Measurements from ENCODE around the gene TMEM98.
"Not testable (repeated sequence)": the region's sequence is repeated elsewhere in the genome, so short reads cannot be mapped to it uniquely, and the experiment has no call there.

TMEM98 gene

DNA sequence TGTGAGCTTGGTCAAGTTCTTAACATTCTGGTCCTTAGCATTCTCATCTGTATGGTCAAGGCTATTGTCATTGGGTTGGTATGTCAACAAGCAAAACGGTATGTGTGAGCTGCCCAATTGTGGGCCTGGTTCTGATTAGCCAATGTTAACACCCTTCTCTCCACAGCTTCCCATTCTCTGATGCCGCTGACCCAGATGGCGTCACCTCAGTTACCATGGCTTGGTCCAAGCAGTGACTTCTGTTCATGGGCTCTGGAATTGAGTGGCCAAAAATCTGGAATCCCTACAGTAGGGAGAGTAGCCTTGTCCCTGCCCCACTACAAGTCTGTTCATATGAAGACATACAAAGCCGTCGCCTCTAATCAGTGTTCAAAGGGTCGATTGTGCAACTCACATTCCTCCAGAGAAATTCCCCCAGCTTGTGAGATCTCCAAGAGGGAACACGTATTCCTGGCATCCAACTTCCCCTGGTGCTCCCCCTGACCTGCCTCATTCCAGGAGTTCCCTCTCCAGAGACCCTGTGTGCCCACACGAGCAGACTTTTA, 15.8 kb downstream of the TMEM98 start:
- DNase-seq (ENCODE audit: low spot score), result no peak

DNA sequence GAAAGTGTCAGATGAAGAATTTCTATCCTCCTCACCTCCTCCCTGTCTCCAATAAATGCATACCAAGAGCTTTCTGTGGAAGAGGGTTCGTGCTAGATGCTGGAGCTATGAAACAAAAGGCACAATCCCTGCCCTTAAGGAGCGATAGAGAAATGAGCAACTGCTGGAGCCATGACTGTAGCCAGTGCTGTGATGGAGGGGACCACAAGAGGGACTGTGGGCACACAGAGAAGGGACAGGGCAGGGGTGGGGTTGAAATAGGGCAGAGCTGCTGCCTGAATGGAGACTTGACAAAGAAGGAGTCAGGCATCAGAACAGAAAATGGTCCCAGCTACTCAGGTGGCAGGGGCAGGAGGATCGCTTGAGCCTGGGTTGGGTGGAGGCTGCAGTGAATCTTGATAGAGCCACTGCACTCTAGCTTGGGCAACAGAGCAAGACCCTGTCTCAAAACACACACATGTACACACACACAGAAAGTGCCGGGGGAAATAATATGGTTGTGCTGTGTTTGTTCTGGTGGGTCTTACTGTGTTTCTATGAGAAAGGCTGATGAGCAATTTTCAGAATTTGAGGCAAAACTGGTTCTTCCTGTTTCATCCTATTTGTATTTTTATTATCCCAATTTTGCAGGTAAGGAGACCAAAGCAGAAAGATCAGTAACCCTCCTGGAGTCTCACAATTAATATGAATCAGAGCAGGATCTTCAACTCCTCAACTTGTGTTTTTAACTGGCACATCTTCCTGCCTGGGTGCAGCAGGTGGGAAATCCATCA, 16.5 kb downstream of the TMEM98 start:
- DNase-seq (ENCODE audit: low spot score), result no peak

DNA sequence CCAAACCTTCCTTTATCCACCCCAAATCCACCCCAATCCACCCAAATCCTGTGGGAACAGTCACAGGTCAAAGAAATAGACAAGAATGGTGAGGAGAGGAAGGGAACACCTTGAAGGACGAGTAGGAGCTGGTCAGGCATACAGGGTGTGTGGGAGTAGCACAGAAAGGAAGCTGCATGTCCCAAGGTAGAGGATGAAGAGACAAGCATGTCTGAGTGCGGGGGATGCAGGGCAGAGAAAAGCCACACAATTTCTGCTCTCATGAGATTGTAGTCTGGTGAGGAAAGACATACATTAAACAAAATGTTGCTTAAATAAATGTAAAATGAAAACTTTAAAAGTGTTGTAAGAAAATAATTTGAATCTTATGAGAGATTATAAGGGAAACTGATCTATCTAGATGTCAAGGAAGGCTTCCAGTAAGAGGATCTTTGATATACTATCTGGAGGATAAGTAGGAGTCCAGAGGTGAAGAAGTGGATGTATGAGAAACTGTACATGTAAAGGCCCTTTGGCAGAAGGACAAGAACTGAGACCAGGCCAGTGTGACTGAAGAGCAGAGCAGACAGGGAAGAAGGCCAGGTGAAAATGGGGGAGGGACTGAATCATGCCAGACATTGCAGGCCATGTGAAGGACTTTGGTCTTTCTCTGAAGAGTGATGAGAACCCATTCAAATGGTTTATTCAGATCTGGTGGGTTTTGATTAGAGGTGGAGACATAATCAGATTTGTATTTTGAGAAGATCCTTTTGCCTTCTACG, 18.6 kb downstream of the TMEM98 start:
- no peak for DNase-seq (ENCODE audit: low spot score)

DNA sequence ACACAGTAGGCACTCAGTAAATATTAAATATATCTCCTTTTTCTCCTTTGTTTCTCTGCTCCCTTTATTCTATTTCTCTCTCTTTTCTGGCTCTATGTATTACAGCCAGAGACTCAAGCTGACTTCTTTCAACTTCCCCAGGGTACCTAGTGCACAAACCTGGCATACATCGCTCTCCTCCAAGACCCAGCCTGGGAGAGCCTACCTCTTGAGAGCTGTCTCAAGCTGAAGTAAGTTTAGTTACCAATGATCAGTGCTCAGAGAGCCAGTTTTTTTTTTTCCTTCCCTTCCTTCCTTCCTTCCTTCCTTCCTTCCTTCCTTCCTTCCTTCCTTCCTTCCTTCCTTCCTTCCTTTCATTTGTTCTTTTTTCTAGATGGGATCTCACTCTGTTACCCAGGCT, 19.8 kb downstream of the TMEM98 start:
- DNase-seq (ENCODE audit: low spot score), result no peak

DNA sequence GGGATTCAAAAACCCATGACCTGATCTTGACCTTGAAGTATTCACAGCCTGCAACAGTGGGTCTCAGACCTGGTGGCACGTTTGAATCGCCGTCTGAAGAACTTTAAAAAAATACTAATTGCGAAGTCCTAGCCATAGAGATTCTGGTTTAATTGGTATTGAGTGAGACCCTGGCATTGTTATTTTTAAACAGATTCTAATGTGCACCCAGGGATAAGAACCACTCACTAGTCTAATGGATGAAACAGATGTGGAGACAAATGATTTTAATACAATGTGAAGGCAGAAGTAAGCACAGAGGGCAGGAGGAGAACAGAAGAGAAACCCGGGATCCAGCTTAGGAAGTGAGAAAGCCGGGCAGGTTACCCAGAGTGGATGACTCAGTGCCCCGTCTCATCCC, 21.2 kb downstream of the TMEM98 start:
- DNase-seq (ENCODE audit: low spot score), result no peak

DNA sequence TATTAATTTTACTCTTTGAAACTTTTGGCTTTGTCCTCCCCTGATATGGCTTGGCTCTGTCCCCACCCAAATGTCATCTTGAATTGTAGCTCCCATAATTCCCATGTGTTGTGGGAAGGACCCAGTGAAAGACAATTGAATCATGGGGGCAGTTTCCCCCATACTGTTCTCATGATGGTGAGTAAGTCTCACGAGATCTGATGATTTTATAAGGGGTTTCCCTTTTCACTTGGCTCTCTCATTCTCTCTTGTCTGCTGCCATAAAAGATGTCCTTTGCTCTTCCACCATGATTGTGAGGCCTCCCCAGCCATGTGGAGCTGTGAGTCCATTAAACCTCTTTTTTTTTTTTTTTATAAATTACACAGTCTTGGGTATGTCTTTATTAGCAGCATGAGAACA, 24.5 kb downstream of the TMEM98 start:
- not testable (repeated sequence) for DNase-seq (ENCODE audit: low spot score)

DNA sequence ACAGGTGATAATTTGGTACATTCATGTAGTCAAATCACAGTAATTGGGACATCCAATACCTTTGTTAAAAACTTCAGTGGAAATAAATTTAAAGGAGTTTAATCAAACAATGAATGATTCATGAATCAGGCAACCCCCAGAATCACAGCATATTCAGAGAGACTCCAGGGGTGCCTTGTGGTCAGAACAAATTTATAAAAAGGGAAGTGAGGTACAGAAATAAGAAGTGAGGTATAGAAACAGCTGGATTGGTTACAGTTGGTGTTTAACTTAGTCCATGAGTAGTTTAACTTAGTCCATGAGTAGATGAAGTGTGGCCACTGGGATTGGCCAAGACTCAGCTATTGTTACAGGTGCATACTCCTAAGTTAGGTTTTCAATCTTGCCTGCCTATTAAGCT, 25.1 kb downstream of the TMEM98 start:
- DNase-seq (ENCODE audit: low spot score), result no peak

DNA sequence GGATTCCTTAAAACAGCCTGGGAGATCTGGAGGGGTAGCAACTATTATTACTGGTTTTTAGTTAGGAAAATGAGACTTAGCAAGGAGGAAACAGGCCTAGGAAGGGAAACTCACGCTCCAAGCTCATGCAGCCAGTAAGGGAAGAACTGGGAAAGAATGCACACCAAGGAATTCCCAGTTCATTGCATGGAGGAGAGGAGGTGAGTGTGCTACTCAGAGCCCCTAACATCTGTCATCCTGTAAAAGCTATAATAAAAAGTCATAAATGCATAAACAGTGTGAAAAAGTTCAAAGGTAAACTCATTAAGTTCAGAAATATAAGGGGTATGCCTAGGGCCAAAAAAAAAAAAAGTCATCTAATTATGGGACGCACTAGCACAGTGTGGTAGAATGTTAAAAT, 25.9 kb downstream of the TMEM98 start:
- DNase-seq (ENCODE audit: low spot score), result no peak

DNA sequence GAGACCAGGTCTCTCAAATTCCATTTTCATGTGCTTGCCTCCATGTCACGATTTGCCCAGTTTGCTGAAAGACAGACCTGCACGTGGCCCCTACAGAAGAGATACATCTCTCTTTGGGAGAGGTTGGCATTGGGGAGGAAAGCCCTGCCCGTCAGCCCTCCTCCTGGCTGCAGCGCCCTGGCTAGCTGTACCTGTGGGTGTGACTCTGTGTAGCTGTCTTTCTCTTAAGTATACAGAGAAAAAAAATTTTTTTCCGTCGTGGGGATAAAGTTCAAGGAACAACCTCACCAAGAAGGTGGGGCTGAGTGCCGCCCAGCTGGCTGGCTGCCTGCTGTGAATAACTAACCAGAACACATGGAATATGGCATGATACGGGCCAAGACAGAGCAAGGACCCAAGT, 26.5 kb downstream of the TMEM98 start:
- no peak for DNase-seq (ENCODE audit: low spot score)

DNA sequence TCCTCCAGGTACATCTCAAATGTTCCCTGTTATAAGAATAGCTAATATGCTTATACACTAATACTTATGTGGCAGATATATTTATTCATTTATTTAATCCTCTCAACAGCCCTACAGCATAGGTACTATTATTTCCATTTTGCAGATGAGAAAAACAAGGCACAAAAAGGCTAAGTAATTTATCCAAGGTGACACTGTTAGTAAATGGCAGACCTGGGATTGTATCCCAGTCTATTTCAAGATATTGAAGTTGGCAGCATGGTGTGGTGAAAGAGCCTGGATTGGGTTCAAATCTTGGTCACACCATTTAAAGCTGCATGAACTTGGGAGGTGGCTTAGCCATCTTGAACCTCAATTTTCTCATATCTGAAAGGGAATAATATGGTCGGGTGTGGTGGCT, 27.2 kb downstream of the TMEM98 start:
- DNase-seq (ENCODE audit: low spot score), result no peak

DNA sequence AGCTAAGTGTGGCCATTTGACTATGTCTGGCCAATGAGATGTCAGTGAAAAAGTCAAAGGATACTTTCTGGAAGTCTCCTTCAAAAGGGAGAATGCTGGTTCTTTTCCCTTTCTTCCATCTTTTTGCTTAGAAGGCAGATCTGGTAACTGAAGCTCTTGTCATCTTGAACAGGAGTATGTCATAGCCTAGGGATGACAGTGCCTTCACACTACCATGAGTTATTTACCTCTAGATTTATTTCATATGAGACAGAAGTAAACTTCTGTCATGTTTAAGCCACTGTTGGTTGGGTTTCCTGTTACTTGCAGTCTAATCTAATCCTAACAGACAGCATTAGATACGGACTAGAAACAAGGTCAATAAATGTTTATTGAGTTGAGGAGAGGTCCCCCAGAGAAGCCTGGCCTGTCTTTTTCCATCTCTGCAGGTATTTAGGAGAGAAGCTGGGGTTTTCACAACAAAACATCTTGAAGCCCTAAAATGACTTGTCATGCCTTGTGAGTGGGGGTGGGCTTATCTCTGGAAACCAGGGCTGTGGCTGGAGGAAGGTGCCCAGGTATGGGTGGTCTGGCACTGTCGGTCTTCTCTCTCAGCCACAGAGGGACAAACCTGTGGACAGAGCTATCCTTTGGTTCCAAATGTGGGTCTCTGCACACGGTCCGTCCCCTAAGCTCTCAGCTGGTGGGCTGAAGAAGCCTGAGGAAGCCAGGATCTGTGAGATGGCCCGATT, 28.5 kb downstream of the TMEM98 start:
- no peak for DNase-seq (ENCODE audit: low spot score)

DNA sequence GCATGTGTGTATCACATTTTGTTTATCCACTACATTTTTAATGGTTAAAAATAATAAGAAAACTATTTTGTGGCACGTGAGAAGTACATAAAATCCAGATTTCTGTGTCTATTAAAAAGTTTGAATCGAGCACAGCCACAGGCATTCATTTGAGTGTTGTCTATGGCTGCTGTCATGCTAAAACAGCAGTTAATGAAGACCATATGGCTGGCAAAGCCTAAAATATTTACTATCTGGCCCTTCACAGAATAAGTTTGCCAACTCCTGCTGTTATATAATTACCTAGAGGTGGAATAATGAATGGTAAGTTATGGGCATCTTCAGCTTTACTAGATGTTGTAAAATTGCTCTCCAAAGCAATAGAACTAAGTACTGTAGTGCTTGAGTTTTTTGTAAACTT, 30.5 kb downstream of the TMEM98 start:
- no peak for DNase-seq (ENCODE audit: low spot score)

DNA sequence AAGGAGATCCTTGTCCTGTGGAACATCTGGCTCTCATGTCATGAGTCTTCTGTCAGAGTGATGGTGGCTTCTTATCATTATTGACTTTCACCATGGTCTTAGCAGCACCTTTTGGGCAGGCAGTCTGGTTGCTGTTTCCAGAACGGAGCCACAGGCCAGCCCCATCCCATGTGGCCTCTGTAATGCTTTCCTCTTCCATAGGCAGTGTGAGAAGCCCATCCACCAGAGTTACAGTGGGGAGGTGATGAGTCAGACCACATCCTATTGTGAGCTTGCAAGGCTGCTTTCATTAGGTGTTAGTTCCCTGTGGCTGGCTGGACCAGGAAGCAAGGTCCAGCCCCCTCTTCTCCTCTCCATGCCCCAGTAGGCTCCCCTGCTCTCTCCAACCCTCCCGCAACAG, 32.9 kb downstream of the TMEM98 start:
- DNase-seq (ENCODE audit: low spot score), result no peak

DNA sequence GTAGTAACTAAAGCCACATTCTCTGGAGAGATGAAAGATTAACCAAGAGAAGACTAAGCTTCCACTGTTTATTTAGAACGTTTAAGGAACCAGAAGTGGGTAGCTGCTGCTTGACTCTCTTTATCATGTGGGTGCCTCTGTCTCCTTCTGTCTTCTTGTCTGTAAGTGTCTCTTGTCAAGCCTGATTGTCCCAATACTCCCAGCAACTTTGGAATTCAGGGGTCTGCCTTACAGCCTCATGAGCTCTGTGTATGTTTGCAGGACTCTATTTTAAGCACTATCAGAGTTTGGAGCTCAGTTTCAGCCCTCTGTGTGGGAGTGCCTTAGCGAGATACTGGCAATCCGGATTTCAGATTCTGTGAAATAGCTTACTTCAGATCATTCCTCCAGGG, 34.4 kb downstream of the TMEM98 start:
- DNase-seq (ENCODE audit: low spot score), result no peak

DNA sequence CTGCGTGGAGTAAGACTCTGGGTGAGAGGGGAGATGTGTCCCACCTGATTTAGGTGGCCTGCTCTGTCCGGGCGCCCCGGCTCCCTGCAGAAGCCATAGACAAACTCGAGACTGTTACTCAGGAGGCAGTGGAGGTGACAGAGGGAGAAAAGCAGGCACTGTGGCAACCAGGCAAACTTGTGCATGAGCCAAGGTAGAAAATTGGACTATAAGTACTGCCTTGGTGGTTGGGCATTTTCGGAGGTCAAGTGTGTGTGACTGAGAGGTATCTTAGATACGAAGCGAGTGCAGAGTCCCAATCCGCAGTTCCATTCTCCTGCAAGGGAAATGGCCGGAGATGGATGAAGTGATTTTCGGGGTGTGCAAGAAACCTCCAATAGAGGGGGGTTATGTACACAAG, 36.6 kb downstream of the TMEM98 start:
- no peak for DNase-seq (ENCODE audit: low spot score)

DNA sequence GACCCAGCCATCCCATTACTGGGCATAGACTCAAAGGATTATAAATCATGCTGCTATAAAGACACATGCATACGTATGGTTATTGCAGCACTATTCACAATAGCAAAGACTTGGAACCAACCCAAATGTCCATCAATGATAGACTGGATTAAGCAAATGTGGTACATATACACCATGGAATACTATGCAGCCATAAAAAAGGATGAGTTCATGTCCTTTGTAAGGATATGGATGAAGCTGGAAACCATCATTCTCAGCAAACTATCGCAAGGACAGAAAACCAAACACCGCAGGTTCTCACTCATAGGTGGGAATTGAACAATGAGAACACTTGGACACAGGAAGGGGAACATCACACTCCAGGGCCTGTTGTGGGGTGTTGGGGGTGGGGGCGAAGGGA, 41.3 kb downstream of the TMEM98 start:
- not testable (repeated sequence) for DNase-seq (ENCODE audit: low spot score)

DNA sequence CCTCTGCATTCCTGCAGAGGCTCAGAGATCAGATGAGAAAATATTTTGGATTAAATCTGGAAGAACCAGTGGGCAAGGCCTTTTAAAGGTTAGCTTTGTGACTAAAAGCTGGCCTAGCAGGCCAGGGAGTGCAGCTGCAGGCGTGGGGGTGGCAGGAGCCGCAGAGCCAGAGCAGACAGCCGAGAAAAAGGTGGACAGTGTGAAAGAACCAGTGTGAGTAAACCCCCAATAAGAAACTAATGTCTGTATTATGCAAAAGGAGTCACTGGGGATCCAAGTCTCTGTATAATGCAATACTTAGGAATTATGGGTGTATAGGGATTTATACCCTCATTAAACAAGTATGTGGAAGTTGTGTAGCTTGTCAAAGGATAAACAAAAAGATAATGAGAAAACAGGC, 42.3 kb downstream of the TMEM98 start:
- no peak for DNase-seq (ENCODE audit: low spot score)

DNA sequence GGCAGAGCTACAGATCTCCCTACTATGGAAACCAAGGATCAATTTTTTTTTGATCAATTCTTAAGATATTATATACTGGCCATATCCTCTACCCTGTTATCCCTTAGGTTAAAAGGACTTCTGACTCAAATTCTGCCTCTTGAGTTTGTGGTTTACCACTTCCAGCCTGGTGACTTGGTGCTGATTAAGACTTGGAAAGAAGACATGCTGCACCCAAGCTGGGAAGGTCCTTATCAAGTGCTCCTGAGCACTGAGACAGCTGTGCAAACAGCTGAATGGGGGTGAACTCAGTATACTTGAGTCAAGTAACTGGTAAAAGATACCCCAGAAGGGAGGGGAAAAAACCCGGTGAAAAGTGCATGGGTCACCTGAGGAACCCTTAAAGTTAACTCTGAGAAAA, 43.2 kb downstream of the TMEM98 start:
- DNase-seq (ENCODE audit: low spot score), result no peak

DNA sequence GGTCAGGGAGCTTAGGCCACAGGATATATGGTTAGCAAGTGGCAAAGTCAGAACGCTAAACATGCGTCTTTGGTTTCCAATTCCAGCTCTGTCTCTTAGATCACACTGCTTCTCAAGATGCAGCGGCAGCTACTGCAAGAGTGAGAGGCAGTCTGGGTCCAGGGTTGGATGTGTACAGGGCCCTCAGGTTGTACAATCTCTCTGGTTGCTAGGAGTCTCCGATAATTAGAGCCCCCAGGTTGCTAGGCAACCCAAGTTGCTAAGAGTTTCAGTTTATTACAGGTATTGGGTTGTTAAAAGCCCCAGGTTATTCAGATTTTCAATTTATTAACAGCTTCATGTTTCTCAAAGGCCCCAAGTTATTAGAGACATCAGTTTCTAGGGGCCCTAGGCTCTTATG, 48.2 kb downstream of the TMEM98 start:
- DNase-seq (ENCODE audit: low spot score), result no peak

DNA sequence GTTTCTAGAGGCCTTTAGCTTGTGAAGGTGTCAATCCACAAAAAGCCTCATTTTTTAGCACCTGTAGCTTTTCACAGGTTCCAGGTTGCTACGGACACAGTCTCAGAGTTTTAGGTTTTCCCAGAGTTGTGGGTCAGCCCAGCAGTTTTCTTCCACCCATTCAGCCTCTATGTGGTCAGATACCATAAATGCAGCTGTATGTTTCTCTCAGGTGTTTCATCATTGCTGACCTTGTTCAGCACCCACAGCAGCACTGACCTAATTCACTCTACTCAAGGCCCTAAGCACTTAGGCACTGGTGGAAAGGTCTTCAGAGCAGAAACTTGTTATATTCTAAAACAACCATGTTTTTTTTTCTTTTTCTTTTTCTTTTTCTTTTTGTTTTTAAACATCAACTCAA, 48.7 kb downstream of the TMEM98 start:
- no peak for DNase-seq (ENCODE audit: low spot score)

DNA sequence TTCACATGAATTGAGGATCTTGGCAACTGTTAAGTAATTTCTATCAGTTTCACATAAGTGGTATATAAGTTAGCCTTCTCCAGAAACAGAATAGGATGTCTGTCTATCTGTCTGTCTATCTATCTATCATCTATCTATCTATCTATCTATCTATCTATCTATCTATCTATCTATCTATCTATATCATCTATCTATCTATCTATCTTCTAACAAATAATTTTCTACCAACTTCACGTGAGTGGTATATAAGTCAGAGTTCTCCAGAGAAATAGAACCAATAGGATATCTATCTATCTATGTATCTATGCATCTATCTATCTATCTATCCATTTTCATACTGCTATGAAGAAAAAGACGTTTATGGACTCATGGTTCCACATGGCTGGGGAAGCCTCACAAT, 52.3 kb downstream of the TMEM98 start:
- no peak for DNase-seq (ENCODE audit: low spot score)

DNA sequence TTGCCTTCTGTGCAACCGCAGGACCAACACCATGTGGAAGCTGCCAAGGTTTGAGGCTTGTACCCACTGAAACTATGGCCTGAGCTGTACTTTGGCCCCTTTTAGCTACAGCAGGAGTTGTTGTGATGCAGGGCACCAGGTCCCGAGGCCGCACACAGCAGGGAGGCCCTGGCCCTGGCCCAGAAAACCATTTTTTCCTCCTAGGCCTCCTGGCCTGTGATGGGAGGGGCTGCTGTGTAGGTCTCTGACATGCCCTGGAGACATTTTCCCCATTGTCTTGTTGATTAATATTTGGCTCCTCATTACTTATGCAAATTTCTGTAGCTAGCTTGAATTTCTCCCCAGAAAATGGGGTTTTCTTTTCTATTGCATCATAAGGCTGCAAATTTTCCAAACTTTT, 53.7 kb downstream of the TMEM98 start:
- DNase-seq (ENCODE audit: low spot score), result not testable (repeated sequence)
